Neural progenitor cell (in vitro differentiated cells): ENCODE data around the gene AADACL2. TPM values are rescaled to one million over a fixed set of nuclear protein-coding genes. Genes with fewer than 3 reads are reported as not detected.
"Not testable (repeated sequence)": the region's sequence is repeated elsewhere in the genome, so short reads cannot be mapped to it uniquely, and the experiment has no call there.

Experiments used
- DNase-seq: peaks from one replicate; pipeline ENCODE4 v3.0.0-alpha.2; 2016; ENCODE audit warnings: low spot score
- H2AFZ ChIP-seq: fragments of 200-600 bp; sonication (generic); replicated peaks from 2 replicates; pipeline ENCODE4 v1.6.1; 2016; ENCODE audit warnings: antibody characterized with exemption
- H3F3A ChIP-seq: fragments of 200-600 bp; sonication (generic); 2 replicates; pipeline ENCODE4 v1.6.1; 2016; ENCODE audit warnings: antibody characterized with exemption, low read depth
- H3K27ac ChIP-seq: fragments of 200-600 bp; sonication (generic); 2 replicates; pipeline ENCODE4 v1.5.1; 2016; ENCODE audit warnings: mild to moderate bottlenecking
- H3K27me3 ChIP-seq: fragments of 200-600 bp; sonication (generic); 2 replicates; pipeline ENCODE4 v1.6.1; 2016; ENCODE audit warnings: mild to moderate bottlenecking, moderate library complexity
- H3K36me3 ChIP-seq: fragments of 200-600 bp; sonication (generic); 2 replicates; pipeline ENCODE4 v1.5.1; 2016
- H3K4me1 ChIP-seq: fragments of 200-600 bp; sonication (generic); 2 replicates; pipeline ENCODE4 v1.6.1; 2016; ENCODE audit warnings: mixed run types
- H3K4me2 ChIP-seq: fragments of 200-600 bp; sonication (generic); 2 replicates; pipeline ENCODE4 v1.6.1; 2016
- H3K4me3 ChIP-seq: fragments of 200-600 bp; sonication (generic); 2 replicates; pipeline ENCODE4 v1.5.1; 2016
- H3K79me2 ChIP-seq: fragments of 200-600 bp; sonication (generic); 2 replicates; pipeline ENCODE4 v1.6.1; 2016; ENCODE audit warnings: low read depth
- H3K9ac ChIP-seq: fragments of 200-600 bp; sonication (generic); 2 replicates; pipeline ENCODE4 v1.6.1; 2016
- H3K9me3 ChIP-seq: fragments of 200-600 bp; sonication (generic); 2 replicates; pipeline ENCODE4 v1.5.1; 2016; ENCODE audit warnings: low read depth
- H4K20me1 ChIP-seq: fragments of 200-600 bp; sonication (generic); 2 replicates; pipeline ENCODE4 v1.6.1; 2016; ENCODE audit warnings: low read depth
- H3K27ac Mint-ChIP-seq: 3 replicates; pipeline ENCODE4 v1.8.0; 2021; ENCODE audit warnings: mixed read lengths
- H3K27me3 Mint-ChIP-seq: 2 replicates; pipeline ENCODE4 v1.8.0; 2022; ENCODE audit warnings: low read depth, mild to moderate bottlenecking, inconsistent platforms, moderate library complexity, mixed read lengths; ENCODE audit not compliant: insufficient read depth
- H3K36me3 Mint-ChIP-seq: 3 replicates; pipeline ENCODE4 v1.8.0; 2021; ENCODE audit warnings: mixed read lengths
- H3K4me1 Mint-ChIP-seq: 3 replicates; pipeline ENCODE4 v1.8.0; 2021; ENCODE audit warnings: mixed read lengths
- H3K4me3 Mint-ChIP-seq: 3 replicates; pipeline ENCODE4 v1.8.0; 2021; ENCODE audit warnings: mild to moderate bottlenecking, moderate library complexity, mixed read lengths
- H3K9me3 Mint-ChIP-seq: 3 replicates; pipeline ENCODE4 v1.8.0; 2020; ENCODE audit warnings: mixed read lengths
- CTCF ChIP-seq: fragments of 200-600 bp; sonication (generic); IDR thresholded peaks from 2 replicates; pipeline ENCODE4 v1.5.1; 2017; ENCODE audit warnings: antibody characterized with exemption, mild to moderate bottlenecking
- EZH2 ChIP-seq: fragments of 200-600 bp; sonication (generic); IDR thresholded peaks from 2 replicates; pipeline ENCODE4 v1.6.1; 2017; ENCODE audit warnings: antibody characterized with exemption, mild to moderate bottlenecking, moderate library complexity
- EZH2phosphoT487 ChIP-seq: fragments of 200-600 bp; sonication (generic); IDR thresholded peaks from 2 replicates; pipeline ENCODE4 v1.6.1; 2017; ENCODE audit warnings: antibody characterized with exemption
- total RNA-seq: library from RNA; depleted of rRNA; stranded (reverse); fragments of >200 nt; gene quantifications from 2 replicates; pipeline ENCODE4 v1.2.3, GENCODE V29; 2015; ENCODE audit warnings: low replicate concordance

Gene AADACL2
- total RNA-seq, 1 donor from 2014 or later, result not detected

- Mint-ChIP-seq H3K27ac (no peak overlapping the region), H3K4me1 (no peaks in the 10 kb centered on the region), H3K4me3 (no peak overlapping the region), H3K36me3 (no peaks in the 10 kb centered on the region), H3K9me3 (no peaks in the 10 kb centered on the region), H3K27me3 (no peaks in the 10 kb centered on the region)
- Histone ChIP-seq H3K4me2 (no peak overlapping the region), H3K9me3 (peaks cover 4% of the 10 kb centered on the region), H3K36me3 (no peaks in the 10 kb centered on the region), H3K27ac (no peak overlapping the region), H3K79me2 (no peaks in the 10 kb centered on the region), H3F3A (no peaks in the 10 kb centered on the region), H2AFZ (no peak overlapping the region), H3K4me1 (no peaks in the 10 kb centered on the region), H3K9ac (no peak overlapping the region), H3K27me3 (no peaks in the 10 kb centered on the region), H3K4me3 (no peak overlapping the region), H4K20me1 (no peaks in the 10 kb centered on the region)
- DNase-seq, result no peak
- TF ChIP-seq EZH2phosphoT487, result no peak
- TF ChIP-seq EZH2, result no peak
- TF ChIP-seq CTCF, result no peak
These were observed 56.2 kb downstream of the AADACL2 start for GRCh38 chr3:151789853-151790463.

- H3K79me2 ChIP-seq, H3K9ac ChIP-seq, H4K20me1 ChIP-seq, H3K9me3 ChIP-seq, H3K9me3 Mint-ChIP-seq, H3K27ac Mint-ChIP-seq, H3K4me3 ChIP-seq, H3K27me3 Mint-ChIP-seq, H3K4me1 Mint-ChIP-seq, H3K4me1 ChIP-seq, H3K36me3 ChIP-seq, H3K27me3 ChIP-seq, H3K4me2 ChIP-seq, H3K36me3 Mint-ChIP-seq, H3K27ac ChIP-seq, H3K4me3 Mint-ChIP-seq, DNase-seq, H3F3A ChIP-seq, H2AFZ ChIP-seq: not testable (repeated sequence)
These were observed 57.0 kb downstream of the AADACL2 start for GRCh38 chr3:151790763-151791162.

- Histone ChIP-seq H3K4me3 (no peak overlapping the region), H3F3A (no peaks in the 10 kb centered on the region), H3K27ac (no peak overlapping the region), H3K79me2 (no peaks in the 10 kb centered on the region), H3K36me3 (no peaks in the 10 kb centered on the region), H2AFZ (no peak overlapping the region), H3K4me1 (no peaks in the 10 kb centered on the region), H4K20me1 (no peaks in the 10 kb centered on the region), H3K27me3 (no peaks in the 10 kb centered on the region), H3K9me3 (peaks cover 4% of the 10 kb centered on the region), H3K9ac (no peak overlapping the region), H3K4me2 (no peak overlapping the region)
- no peak for TF ChIP-seq EZH2
- TF ChIP-seq CTCF, result no peak
- TF ChIP-seq EZH2phosphoT487, result no peak
- no peaks in the 10 kb centered on the region for H3K4me1 Mint-ChIP-seq
- DNase-seq, result no peak
- H3K9me3 Mint-ChIP-seq, result no peaks in the 10 kb centered on the region
- H3K4me3 Mint-ChIP-seq, result no peak overlapping the region
- no peaks in the 10 kb centered on the region for H3K36me3 Mint-ChIP-seq
- H3K27ac Mint-ChIP-seq, result no peak overlapping the region
- H3K27me3 Mint-ChIP-seq, result no peaks in the 10 kb centered on the region
These were observed 58.7 kb downstream of the AADACL2 start for GRCh38 chr3:151792411-151792810.

DNA sequence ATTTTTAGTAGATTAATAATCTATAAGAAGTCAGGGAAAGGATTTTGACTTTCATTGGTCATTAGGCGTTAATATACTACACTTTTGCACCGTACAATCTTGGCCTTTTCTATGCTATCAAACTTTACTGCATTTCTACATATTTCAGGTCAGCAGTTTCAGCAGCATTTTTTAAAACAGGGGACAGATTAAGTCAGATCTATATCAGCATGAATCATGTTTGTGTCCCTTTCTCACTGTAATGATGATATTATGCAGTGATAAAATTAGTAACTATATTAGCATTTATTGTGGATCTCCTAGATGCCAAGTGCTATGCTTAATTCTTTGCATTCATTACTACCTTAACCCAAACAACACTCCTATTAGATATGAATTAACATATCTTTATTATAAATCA is 59.9 kb downstream of the AADACL2 start:
- H3K27me3 Mint-ChIP-seq, result no peaks in the 10 kb centered on the region
- H3K27me3 ChIP-seq, result no peaks in the 10 kb centered on the region
- no peaks in the 10 kb centered on the region for H3K36me3 ChIP-seq
- no peak overlapping the region for H3K4me3 ChIP-seq
- H3K9me3 ChIP-seq, result peaks cover 4% of the 10 kb centered on the region
- no peaks in the 10 kb centered on the region for H3K9me3 Mint-ChIP-seq
- H3K27ac ChIP-seq, result no peak overlapping the region
- no peaks in the 10 kb centered on the region for H3K36me3 Mint-ChIP-seq
- no peak overlapping the region for H3K4me2 ChIP-seq
- no peak overlapping the region for H3K9ac ChIP-seq
- H3K4me1 Mint-ChIP-seq, result no peaks in the 10 kb centered on the region
- no peak overlapping the region for H2AFZ ChIP-seq
- TF ChIP-seq CTCF, result no peak
- TF ChIP-seq EZH2phosphoT487, result no peak
- TF ChIP-seq EZH2, result no peak
- DNase-seq, result no peak
- H3F3A ChIP-seq, result no peaks in the 10 kb centered on the region
- no peaks in the 10 kb centered on the region for H4K20me1 ChIP-seq
- H3K27ac Mint-ChIP-seq, result no peak overlapping the region
- no peaks in the 10 kb centered on the region for H3K4me1 ChIP-seq
- no peaks in the 10 kb centered on the region for H3K79me2 ChIP-seq
- H3K4me3 Mint-ChIP-seq, result no peak overlapping the region
